ENCODE data around the gene TMX1.

- TF ChIP-seq CTCF (conservative IDR thresholded peaks at IDR 0.05; ENCODE audit: low read length) (no peak), EZH2phosphoT487 (IDR thresholded peaks at IDR 0.05; ENCODE audit: borderline replicate concordance) (no peak)
Observed at GRCh38 chr14:51224551-51224950, 15.5 kb upstream of the TMX1 start.
